SK-N-MC (cell line): Measurements from ENCODE around the gene IL31.

ENCODE experiments used
- EZH2 ChIP-seq: fragments of 200-600 bp; sonication (generic); IDR thresholded peaks from one replicate; pipeline ENCODE4 v1.6.1; 2017; ENCODE audit warnings: antibody characterized with exemption
- POLR2AphosphoS5 ChIP-seq: IDR thresholded peaks from 2 replicates; pipeline ENCODE4 v1.6.1; 2012; ENCODE audit warnings: mild to moderate bottlenecking, low read depth, low read length, borderline replicate concordance

DNA sequence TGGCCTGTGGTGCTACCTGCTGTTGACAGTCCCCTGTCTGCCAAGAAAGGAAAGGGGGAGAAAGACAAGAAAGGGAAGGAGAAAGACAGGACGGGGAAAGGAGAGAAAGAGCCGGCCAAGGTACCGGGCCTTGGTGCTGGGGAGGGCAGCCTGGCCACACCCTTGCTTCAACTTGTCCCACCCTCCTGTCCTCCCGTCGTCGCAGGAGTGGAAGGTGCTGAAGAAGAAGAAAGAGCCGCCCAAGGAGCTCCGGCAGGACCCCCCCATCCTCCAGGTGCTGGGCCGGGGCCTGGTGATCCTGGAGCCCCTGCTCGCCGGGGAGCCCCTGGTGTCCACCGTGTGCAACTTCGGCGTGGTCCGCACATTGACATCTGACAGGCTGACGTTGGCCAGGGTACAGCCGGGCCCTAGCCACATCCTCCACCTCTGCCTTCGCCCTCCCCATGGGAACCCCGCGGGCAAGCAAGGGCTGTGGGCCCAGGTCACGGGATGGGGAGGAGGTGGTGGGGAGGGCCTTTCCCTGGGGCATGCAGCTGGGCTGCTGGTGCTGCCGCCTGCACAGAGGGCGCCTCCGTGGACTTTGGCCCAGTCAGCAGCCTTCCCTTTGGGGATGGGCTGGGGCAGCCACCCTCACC lies 26.6 kb upstream of the IL31 start:
- TF ChIP-seq EZH2 = no peak
- TF ChIP-seq POLR2AphosphoS5 = no peak
